HL-60/S4 (cell line): ENCODE results near the gene TFAP2D.

ENCODE experiments used
- in situ Hi-C: fragments of 300-500 bp; cut with MboI; formaldehyde crosslinking; loops from 2 replicates; pipeline ENCODE4 v1.14.3; 2022; ENCODE audit warnings: low sequenced_read_pairs

The TFAP2D gene

DNA sequence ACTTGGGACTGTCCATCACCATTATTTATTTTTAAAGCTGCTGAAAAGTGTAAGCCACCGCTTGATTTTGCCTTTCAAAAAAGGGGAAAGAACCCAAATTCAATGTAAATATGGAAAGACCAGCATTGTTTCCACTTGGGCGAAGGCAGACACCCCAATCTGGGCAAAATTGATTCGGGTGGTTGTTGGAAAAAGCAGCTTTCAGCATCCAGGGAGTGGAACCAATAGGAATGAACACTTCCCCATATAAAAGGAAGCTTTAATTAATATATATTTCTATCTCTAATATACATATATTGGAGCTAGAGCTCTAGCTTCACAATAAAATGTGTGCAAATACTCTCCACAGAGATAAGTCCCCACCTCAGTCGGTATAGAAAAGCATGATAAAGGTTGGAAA lies at the start of gene TFAP2D:
TFAP2D (plus strand) TSS at position 301 of the 400 bp plus-strand sequence. CDS start 530 bp downstream, outside the sequence.
- in situ Hi-C loops, result no loop called here

DNA sequence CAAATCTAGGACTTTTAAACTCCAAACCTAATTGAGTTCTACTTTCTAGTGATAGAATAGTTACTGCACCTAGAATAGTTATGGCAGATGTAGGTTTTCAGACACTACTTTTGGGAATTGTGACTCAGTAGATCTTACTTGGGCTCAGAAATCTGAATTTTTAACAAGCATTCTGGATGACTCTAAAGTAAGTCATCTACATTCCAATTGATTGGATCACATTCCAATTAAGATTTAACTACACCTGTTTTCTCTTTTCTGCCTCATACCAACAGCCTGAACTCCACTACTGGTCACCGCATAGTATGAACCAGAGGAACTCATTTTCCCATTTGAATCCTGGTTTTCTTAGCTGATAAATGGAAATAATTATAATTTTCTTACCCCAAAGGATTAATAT lies 49.5 kb upstream of the TFAP2D start:
- in situ Hi-C loops, result no loop called here

DNA sequence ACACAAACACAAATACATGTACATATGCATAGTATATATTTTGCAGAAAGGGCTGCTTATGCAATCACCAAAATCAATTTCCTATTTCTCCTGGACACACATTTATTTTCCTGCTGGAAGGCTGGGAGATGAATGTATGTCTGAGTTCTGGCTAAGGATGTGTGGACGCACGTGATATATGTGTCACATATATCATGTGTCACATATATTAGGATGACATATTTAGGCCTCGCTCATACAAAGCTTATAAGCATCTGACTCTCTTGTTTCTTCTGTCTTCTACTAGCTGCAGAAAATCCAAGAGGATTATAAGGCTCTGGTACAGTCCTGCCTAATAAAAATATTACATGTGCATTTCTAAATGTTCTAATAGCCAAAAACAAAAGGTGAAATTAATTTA lies 47.2 kb upstream of the TFAP2D start:
- in situ Hi-C loops, result no loop called here

DNA sequence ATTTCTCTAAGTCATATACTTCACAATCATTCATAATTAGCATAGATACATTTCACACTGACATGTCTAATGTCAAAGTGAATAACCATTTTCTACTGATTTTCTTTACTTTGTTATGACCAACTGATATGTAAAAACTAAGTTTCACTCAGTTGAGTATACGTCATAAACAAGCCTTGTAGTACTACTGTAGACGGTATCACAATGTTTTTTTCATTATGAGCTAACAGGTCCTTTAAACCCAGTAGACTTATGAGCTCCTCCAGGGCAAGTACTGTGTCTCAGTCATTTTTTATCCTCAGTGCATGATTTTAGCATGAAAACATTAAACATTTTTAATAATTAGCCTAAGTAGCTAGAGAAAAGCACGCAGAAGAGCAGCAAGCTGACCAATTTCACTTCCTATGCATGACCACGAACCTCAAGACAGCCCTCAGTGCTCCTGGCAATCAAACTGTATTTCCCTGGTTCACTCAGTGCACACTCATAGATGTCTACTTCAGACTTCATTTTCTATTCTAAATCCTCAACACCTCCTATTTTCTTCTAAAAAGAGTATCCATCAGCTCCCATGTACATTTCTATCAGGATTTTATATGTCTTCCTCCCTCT lies 32.0 kb upstream of the TFAP2D start:
- in situ Hi-C loops, result no loop called here

DNA sequence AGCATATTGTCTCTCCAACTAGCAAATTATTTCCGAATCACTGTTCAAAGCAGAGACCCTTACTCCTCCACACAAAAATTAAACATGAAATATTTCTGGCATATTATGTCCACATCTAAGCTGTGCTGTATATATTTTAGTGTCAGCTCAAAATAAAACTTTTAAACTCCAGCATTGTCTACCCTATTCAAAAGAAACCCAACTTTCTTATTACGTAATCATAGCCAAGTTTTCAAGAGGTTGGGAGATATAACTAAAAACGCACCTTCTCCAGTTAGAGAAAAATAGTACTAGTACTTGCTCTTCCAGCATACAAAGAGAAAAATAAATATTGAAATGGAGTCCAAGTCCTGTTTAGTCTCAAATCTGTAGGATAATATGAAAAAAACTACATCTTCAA lies 24.1 kb upstream of the TFAP2D start:
- in situ Hi-C loops, result no loop called here

DNA sequence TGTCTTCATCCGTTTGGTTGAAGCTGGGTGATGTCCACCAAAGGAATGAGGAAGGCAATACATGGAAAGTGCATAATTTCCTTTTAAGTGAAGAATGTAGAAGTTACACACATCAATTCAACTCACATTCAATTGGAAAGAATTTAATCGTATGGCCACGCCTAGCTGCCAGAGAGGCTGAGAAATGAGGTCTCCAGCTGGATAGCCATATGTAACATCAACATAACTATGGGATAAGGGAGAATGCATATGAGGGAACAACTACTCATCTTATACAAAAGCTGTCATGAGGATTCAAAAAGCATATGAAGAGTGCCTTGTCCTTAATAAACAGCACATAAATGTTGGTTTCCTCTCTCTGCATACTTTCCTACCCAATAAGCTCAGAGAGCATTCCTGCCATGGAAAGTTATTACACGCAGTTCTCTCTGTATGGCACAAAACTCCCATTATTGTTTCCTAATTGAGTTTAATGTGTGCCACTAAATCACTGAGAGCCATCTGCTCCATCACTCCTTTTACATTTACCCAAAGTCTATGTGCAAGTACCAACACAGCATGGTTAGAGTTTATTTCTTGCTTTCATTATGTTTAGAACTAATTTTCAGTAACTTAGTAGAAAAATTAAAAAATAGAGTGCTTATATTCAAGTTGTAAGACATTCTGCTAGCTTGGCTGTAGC lies 21.4 kb upstream of the TFAP2D start:
- in situ Hi-C loops, result no loop called here

DNA sequence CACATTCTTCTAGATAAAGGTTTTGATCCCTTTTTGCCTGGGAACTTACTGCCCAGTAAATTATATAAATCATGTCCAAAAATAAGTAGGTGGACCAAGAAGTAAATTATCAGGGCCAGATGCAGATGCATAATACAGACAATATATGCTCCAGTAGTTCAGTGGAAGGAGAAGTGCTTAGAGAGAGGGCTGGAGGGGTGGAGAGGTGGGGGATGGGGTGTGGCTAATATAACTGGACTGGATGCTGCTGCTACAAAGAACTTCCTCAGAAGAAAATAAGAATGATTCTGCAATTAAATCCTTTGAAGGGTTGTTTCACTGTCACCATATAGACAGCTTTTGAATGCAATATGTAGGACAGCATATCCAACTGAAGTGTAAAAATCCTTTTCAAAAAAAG lies 14.8 kb upstream of the TFAP2D start:
- in situ Hi-C loops, result no loop called here

DNA sequence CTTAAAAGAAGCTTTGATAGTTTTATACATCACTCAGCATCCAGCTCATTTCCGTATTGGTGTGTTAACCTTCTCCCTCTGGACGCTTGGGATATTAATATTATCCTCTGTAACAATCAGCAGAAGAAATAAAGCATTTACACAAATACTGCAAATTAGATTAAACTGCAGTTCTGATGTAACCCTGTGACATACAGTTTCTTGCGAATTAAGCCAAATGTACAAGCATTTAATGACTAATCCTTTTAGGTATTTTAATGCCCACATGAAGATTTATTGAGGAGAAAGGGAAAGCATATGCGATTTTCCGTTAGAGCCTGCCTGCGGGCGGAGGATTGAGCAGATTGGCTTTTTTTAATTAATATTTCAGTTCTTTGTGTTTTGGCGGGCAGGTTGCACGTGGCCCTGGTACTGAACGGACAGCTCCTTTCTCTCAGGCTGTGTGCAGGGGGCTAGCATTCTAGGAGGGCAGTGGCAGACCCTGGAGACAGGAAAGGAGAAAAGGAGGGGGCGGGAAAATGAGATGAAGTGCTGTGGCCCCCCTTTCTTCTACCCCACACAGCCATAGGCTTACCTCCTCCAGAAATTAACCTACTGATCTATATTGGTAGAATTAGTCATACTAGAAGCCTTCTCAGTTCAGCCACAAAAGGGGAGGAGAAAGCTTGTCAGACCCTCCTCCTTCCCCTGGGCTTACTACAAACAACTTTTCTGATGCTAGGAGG lies 14.1 kb upstream of the TFAP2D start:
- in situ Hi-C loops, result no loop called here

DNA sequence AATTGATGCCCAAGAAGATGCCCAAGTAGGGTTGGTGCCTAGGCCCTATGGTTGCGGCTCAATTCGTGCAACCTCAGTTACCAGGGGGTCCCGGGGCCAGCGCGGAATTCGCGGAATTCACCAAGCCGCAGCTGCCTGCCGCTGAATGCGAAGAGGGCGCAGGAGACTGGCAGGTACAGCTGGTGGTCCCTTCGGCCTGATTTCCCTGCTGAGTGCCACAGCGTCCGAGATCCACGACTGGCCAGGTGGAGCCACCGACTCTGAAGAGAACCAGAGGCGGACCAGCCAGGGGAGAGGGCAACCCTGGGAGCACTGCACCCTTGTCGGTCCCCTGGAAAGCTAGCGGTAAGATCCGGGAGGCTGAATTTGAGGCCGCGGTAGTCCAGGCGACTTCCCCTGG lies 6.8 kb upstream of the TFAP2D start:
- in situ Hi-C loops, result no loop called here

DNA sequence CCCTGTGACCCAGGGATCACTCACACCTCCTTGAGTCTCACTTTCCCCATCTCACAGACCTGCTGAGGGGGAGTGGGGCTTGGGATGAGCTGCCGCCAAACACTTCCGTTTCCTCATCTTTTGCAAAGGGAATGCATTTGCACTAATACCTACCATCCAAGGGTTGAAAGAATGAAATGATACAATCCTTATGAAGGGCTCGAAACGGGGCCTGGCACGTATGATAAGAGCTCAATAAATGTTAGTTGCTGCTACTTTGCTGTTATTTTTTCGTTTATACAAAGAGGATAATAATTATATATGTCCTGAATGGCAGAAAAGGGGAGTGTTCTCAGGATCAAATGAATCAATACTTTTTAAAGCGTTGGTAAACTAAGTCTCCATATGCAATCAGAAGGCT lies 6.1 kb upstream of the TFAP2D start:
- in situ Hi-C loops, result no loop called here

DNA sequence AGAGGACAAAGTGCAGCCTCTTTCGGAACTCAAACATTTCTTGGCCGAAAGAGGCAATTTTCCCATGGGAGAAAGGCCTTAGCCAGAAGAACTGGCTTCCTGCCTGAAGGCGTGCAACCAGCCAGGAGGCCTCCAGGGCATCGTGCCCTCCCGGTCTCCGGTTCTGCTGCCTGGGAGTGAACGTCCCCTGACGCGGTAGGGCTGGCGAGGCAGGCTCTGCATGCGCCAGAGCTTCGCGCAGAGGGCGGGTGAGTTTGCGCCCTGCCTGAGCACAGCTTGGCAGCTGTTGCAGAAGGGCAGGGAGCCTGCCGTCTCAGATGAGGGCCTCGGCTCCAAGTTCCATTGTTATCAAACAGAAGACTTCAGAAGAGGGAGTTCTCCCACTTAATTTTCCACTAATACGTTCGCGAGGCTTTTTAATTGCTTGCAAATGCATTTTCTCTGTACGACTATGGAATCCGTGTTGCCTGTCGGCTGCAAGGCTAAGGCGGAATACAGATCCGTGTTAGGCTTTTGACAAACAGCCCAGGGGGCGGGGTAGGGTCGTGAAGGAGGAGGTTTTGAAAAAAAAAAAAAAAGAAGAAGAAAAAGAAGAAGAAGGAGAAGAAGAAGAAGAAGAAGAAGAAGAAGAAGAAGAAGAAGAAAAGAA lies 5.5 kb upstream of the TFAP2D start:
- in situ Hi-C loops, result no loop called here

DNA sequence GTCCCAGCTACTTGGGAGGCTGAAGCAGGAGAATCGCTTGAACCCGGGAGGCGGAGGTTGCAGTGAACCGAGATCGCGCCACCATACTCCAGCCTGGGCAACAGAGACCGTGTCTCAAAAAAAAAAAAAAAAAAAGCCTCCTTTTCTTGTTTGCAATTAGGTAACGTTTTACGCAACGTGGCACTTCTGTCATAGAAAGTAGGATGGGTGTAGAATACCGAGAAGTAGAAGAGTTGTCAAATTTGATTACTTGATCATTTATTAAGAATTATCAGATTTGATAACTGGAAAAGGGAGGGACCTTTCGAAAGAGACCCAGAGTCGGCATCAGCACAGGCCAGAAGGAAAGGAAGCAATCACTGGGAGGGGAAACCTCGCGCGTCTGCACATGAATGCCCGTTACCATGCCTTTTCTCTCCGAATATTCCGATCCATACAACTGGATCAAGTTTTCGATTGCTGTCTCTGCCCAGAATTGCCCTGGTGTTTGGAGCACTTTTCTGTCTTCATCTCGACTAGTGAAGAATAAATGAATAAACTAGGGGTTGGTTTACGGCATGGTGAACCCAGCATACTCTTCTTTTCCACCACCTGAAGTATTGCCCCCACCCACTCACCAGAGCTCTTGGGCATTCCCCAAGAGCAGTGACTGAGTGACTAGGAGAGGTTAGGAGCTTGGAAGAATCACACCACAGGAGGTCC lies 4.5 kb upstream of the TFAP2D start:
- in situ Hi-C loops, result no loop called here

DNA sequence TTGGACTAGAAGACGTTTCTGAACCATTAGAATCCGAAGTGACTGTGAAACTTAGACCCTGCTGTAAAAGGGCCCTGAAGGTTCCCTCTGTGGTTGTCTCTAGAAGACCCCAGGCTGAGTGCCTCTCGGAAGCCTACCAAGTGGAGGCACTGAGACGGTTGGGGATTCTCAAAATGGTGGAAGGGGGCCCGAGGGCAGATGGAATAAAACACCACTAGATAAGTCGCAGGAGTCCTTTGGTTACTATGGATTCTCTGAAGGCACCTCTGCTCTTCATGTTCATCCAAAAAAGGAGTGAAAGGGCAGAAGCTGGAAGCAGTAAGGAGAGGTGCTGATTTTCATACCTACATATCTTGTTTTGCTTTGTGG lies 4.0 kb upstream of the TFAP2D start:
- in situ Hi-C loops, result no loop called here

DNA sequence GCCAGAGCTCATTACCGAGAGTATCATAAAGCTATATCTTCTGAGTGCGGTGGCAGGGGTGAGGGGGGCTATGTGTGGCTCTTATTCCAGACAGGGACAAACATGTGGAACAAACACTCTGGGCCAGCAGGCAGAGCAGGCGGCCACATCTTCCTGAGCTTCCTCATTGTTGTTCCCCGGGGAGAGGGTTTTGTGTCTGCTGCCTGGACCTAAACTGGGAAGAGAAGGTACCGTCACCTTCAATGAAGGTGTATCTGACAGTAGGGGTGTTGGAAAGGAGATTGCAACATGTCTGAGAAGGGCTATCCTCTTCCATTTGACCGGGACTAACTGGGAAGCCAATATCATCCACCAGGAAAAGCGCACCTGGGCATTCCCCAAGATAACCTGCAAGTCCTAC lies 1.6 kb upstream of the TFAP2D start:
- in situ Hi-C loops, result no loop called here

DNA sequence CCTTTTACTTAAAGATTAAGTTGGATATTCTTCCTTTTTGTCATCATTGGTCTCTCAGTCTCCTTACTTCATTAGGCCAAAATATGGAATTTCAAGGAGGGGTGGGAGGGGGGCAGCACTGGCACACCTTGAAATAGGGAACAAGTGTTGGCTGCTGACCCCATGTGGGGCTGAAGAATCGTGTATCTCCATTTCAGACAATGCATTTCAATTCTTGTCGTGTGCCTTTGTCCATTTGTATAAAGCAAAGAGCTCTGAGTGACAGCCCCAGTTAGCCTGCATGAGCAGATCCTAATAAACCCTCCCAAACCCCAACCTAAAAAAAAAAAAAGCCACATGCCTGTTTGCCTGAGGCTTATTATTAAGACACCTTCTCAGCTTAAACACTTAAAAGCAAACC lies 1.0 kb upstream of the TFAP2D start:
- in situ Hi-C loops, result no loop called here

DNA sequence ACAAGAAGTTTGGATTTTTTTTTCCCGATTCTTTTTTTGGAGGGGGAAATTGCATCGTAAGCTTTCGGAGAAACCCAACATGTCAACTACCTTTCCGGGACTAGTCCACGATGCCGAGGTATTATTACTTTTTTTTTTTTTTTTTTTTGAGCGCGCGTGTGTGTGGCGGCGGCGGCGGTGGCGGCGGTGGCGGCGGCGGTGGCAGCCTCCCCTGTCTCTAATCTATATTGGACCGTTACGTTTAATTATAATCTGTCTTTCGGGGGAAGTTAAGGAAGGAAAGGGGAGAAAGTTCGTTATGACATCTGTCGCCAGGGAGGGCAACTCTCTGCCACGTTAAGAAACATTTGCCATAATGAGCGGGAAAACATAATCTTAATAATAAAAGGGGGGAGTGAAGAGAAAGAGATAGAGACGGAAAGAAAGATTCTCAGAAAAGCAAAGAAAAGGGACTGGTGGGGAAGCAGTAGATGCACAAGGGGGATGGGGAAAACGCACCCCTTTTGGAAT lies 706 bp downstream of the TFAP2D start:
- in situ Hi-C loops, result no loop called here

DNA sequence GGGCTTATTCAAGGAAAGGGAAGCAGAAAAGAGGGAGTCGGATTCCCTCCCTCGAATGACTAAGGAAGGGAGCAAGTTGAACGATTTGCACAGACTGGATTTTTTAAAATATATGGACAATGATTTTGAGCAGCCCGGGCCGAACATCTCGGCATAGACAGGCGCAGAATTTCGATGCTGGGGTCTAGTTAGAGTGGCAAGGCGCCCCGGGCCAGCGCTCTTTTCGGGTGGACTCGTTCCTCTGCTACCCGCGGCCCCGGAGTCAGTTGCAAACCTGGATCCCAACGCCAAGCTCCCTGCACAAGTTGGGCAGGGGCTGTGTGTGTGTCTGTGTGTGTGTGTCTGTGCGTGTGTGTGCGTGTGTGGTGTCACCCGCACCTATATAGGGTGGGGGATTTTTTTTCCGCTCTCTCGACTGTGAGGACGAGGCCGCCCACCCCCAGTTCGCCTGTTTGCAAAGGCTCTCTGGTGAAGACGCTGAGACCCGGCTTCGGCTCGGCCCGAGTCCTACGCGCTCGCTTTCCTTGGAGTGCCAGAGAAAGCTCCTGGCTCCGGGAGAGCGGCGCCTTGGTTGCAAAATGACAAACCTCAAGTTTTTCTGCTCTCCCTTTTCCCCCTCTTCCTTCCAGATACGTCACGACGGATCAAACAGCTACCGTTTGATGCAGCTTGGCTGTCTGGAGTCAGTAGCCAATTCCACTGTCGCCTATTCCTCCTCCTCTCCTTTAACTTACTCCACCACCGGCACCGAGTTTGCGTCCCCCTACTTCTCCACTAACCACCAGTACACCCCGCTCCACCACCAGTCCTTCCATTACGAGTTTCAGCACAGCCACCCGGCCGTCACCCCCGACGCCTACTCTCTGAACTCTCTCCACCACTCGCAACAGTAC lies 1.4 kb downstream of the TFAP2D start:
- in situ Hi-C loops, result no loop called here

DNA sequence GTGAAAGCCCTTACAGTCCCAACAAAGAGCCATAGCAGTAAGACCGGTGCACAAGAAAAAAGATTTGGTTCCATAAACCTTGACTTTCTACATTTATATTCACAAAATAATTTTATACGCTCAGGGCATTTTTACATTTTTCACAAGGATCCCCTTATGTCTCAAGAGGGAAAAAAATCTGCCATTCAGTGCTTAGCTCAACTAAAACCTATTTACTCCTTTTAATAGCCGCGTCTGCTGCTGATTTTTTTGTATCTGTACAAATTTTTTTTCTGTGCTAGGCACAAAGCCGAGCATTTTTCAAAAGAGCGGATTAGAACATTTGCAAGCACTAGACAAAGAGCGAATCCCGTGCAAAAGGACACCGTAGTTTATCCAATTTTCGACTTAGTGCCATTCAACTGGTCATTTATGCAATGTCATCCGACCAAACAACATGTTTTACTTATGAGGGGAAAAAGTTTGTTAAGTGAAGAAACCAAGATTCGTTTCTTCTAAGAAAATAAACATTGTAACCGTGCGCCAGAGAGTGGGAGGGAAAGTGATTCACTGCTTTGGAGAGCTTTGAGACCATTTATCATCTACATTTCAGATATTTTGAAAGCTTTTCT lies 3.7 kb downstream of the TFAP2D start:
- in situ Hi-C loops, result no loop called here

DNA sequence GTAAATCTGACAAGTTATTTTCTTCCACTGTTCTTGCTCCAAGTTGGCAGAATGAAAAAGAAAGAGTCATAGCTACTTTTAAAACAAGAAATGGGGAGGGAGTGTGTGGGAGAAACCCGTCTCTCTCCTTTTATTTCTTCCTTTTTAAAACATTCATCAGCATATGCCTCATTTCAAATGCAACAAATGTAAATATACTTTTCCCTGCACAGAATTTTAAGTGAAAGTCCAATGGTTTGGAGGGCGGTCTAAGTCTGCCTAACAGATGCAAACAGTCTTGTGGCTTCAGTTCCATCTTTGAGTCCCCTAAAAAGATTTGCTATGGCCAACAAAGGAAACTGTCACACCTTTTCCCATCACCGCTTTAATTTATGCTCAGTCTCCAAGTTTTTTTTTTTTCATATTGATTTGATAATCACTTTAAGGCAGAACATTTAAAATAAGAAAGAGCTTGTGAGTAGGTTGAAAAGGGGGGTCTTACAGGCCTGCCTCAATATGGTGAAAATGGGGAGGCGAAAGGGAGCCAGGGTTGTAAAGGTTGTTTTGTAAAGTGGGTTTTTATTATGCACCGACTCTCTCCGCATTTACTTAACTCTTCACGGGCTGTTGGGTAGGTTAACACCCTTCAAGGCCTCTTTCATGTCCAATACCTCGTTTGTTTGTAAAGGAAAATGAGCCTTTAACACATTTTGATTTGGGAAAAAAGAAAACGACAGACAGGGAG lies 4.6 kb downstream of the TFAP2D start:
- in situ Hi-C loops, result no loop called here
